ENCODE results near the gene TPD52L1.

- TF ChIP-seq CTCF (IDR thresholded peaks at IDR 0.05; ENCODE audit: low read depth, low read length, poor library complexity, severe bottlenecking), result no peak
- no peak for TF ChIP-seq EZH2phosphoT487 (IDR thresholded peaks at IDR 0.05; ENCODE audit: borderline replicate concordance, low read length)
Measured at GRCh38 chr6:125232466-125232865, 78.9 kb downstream of the TPD52L1 start.
